ENCODE results near the gene PEAK1. TPM values are rescaled to one million over a fixed set of nuclear protein-coding genes. Genes with fewer than 3 reads are reported as not detected.

PEAK1 gene
- total RNA-seq, 1 donor from 2014 or later = 289 TPM

DNA sequence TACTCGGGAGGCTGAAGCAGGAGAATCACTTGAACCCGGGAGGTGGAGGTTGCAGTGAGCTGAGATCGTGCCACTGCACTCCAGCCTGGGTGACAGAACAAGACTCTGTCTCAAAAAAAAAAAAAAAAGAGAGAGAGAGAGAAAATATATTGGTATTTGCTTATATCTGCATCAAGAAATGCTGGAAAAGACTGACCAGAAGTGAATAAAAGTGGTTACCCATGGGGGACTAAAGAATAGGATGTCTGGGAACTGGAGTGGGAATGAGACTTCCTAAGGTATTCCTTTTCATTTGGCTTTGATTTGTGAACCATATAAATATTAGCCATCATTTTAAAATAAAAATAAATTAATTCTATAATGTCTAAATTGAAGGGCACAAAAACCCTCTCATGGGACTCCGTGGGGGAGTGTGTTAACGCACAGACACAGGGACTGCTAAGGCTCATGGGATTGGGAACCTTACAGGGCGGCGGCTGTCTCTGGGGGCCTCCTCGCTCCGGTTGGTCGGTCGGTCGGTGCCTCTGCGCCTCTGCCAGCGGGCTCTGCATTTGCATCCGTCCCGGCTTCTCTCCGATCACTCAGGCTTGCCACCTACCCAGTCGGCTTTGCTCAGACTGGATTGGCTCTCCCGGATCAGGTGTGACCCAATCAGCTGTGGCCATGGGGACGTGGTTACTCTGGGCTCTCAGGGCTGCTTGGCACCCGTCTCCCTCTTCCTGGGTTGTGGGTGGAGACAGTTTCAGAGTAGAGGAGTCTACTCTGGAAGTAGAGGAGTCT, 336.3 kb downstream of the PEAK1 start:
- Mint-ChIP-seq H3K4me3 (ENCODE audit: unreplicated experiment) (no peak overlapping the region), H3K9me3 (ENCODE audit: unreplicated experiment) (no peaks in the 10 kb centered on the region), H3K4me1 (ENCODE audit: unreplicated experiment) (peaks cover 4% of the 10 kb centered on the region), H3K27me3 (ENCODE audit: unreplicated experiment) (peaks cover 1% of the 10 kb centered on the region), H3K27ac (ENCODE audit: unreplicated experiment) (no peak overlapping the region), H3K36me3 (ENCODE audit: low read depth, unreplicated experiment) (no peaks in the 10 kb centered on the region)
- TF ChIP-seq CTCF (IDR thresholded peaks at IDR 0.05; ENCODE audit: unreplicated experiment) = no peak
- peak; percentile 23 for DNase-seq (ENCODE audit: low spot score)

DNA sequence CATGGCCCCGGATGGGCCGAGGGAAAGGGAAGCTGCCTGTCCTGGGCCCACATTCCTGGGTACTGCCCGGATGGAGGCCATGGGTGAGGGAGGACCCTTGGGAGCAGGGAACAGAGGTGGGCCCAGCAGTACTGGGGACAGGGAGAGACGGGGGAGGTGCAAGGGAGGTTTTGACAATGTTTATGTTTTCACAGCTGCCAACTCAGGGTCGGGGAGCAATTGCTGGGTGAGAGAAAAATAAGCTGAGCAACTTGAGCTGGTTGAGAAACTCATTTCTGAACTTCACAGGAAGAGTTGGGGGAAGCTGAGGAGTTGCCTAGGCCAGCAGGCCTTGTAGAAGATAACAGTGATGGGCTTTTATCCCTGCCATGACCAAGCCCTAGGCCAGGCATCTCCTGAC, 337.9 kb downstream of the PEAK1 start:
- no peaks in the 10 kb centered on the region for H3K9me3 Mint-ChIP-seq (ENCODE audit: unreplicated experiment)
- H3K36me3 Mint-ChIP-seq (ENCODE audit: low read depth, unreplicated experiment) = no peaks in the 10 kb centered on the region
- TF ChIP-seq CTCF (IDR thresholded peaks at IDR 0.05; ENCODE audit: unreplicated experiment) = no peak
- DNase-seq (ENCODE audit: low spot score) = no peak
- H3K27me3 Mint-ChIP-seq (ENCODE audit: unreplicated experiment) = peaks cover 2% of the 10 kb centered on the region
- peaks cover 4% of the 10 kb centered on the region for H3K4me1 Mint-ChIP-seq (ENCODE audit: unreplicated experiment)
- H3K27ac Mint-ChIP-seq (ENCODE audit: unreplicated experiment) = no peak overlapping the region
- no peak overlapping the region for H3K4me3 Mint-ChIP-seq (ENCODE audit: unreplicated experiment)

DNA sequence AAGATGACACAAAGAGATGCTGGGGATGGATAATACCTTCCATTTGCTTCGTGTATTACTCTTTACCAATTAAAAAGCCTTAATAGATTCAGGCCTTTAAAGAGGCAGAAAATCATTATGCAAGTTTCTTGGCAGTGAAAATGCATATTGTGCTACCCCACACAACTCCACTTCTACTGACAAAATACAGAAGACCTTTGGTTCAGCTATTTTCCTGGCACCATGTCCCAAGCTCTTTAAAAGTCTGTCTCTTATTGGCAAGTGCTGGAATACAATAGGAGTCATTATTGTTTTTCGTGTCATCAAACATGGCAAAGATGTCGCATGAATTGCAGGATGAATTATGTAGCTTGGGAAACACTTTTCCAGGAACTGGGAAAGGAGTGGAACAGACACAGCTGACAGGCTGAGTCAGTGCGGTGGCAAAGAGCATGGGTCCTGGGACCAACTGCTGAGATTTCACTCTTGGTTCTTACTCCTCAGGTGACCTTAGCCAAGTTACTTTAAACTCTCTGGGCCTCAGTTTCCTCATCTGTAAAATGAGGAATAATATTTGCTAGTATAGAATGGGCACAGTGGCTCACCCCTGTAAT, 343.5 kb downstream of the PEAK1 start:
- H3K4me3 Mint-ChIP-seq (ENCODE audit: unreplicated experiment) = no peak overlapping the region
- no peak for DNase-seq (ENCODE audit: low spot score)
- peaks cover 5% of the 10 kb centered on the region for H3K36me3 Mint-ChIP-seq (ENCODE audit: low read depth, unreplicated experiment)
- no peak for TF ChIP-seq CTCF (IDR thresholded peaks at IDR 0.05; ENCODE audit: unreplicated experiment)
- peaks cover 5% of the 10 kb centered on the region for H3K4me1 Mint-ChIP-seq (ENCODE audit: unreplicated experiment)
- H3K9me3 Mint-ChIP-seq (ENCODE audit: unreplicated experiment) = no peaks in the 10 kb centered on the region
- no peak overlapping the region for H3K27ac Mint-ChIP-seq (ENCODE audit: unreplicated experiment)
- H3K27me3 Mint-ChIP-seq (ENCODE audit: unreplicated experiment) = peaks cover 5% of the 10 kb centered on the region

DNA sequence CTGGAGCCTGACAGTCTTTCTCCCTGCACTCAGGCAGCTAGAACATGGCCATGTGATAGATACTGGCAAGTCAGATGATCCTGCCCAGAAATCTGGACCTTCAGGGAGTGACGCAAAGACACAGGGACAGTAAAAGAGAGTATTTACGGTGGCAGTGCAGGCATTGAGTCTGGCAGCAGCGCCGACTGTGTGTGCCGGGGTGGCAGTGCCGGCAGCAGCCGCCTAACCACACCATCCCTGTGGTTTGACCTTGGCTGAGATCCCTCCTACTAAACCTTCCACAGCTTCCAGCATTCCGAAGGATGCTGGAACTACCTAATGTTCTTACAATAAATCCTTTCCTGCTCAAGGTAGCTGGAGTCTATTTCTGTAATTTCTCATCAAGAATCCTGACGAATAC, 344.4 kb downstream of the PEAK1 start:
- H3K9me3 Mint-ChIP-seq (ENCODE audit: unreplicated experiment) = no peaks in the 10 kb centered on the region
- H3K4me1 Mint-ChIP-seq (ENCODE audit: unreplicated experiment) = peaks cover 7% of the 10 kb centered on the region

More for the DNA sequence above, 344.4 kb downstream of the PEAK1 start:
- Mint-ChIP-seq H3K4me3 (ENCODE audit: unreplicated experiment) (no peak overlapping the region), H3K27ac (ENCODE audit: unreplicated experiment) (no peak overlapping the region), H3K27me3 (ENCODE audit: unreplicated experiment) (peaks cover 6% of the 10 kb centered on the region), H3K36me3 (ENCODE audit: low read depth, unreplicated experiment) (peaks cover 5% of the 10 kb centered on the region)
- no peak for DNase-seq (ENCODE audit: low spot score)
- TF ChIP-seq CTCF (IDR thresholded peaks at IDR 0.05; ENCODE audit: unreplicated experiment) = no peak
